Parathyroid adenoma (tissue), 2 donors: ENCODE measurements around the gene FOXD4L6.
"Not testable (repeated sequence)": the region's sequence is repeated elsewhere in the genome, so short reads cannot be mapped to it uniquely, and the experiment has no call there.

Experiments
- H2AFZ ChIP-seq: fragments of 300-600 bp; sonication (generic); one replicate; pipeline ENCODE4 v1.7.0; 2017; ENCODE audit warnings: antibody characterized with exemption, mild to moderate bottlenecking
- H3K27ac ChIP-seq: fragments of 300-600 bp; sonication (generic); one replicate; pipeline ENCODE4 v1.7.0; 2017
- H3K27me3 ChIP-seq: fragments of 300-600 bp; sonication (generic); one replicate; pipeline ENCODE4 v1.7.0; 2017; ENCODE audit warnings: low read length; ENCODE audit not compliant: control insufficient read depth, insufficient read depth
- H3K36me3 ChIP-seq: fragments of 300-600 bp; sonication (generic); one replicate; pipeline ENCODE4 v1.7.0; 2017; ENCODE audit warnings: low read length; ENCODE audit not compliant: control insufficient read depth, insufficient read depth
- H3K4me1 ChIP-seq: fragments of 300-600 bp; sonication (generic); one replicate; pipeline ENCODE4 v1.7.0; 2017; ENCODE audit warnings: control low read depth
- H3K4me2 ChIP-seq: fragments of 300-600 bp; sonication (generic); one replicate; pipeline ENCODE4 v1.7.0; 2017; ENCODE audit warnings: low read length
- H3K4me3 ChIP-seq: fragments of 300-600 bp; sonication (generic); one replicate; pipeline ENCODE4 v1.7.0; 2017; ENCODE audit warnings: low read depth, low read length
- H3K79me2 ChIP-seq: fragments of 300-600 bp; sonication (generic); one replicate; pipeline ENCODE4 v1.7.0; 2017; ENCODE audit warnings: control low read depth
- H3K9ac ChIP-seq: fragments of 300-600 bp; sonication (generic); one replicate; pipeline ENCODE4 v1.7.0; 2017; ENCODE audit warnings: mild to moderate bottlenecking
- H3K9me3 ChIP-seq: fragments of 300-600 bp; sonication (generic); one replicate; pipeline ENCODE4 v1.7.0; 2017; ENCODE audit warnings: low read length; ENCODE audit not compliant: control insufficient read depth
- donor health status: primary hyperparathyroidism.

Gene FOXD4L6

DNA sequence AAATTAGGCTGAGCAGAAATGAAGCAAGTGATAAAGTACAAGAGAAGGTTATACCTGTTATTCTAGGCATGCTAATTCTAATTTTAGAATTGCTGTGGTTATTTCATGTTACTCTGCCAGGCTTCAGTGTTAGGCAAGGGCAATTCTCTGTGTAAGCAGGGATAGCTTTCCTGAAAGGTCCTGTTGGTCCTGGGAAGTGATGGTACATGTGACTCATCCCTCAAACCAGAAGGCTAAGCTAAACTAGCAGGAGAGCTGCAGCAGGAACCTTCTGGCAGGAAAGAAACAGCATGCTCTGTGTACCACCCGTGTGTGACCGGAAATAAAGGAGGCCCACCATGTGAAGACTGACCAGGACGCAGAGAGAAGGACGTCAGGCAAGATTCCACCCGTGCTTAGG is 8.8 kb downstream of the FOXD4L6 start:
- not testable (repeated sequence) for H2AFZ ChIP-seq, H3K27me3 ChIP-seq, H3K36me3 ChIP-seq, H3K79me2 ChIP-seq, H3K9me3 ChIP-seq, H3K4me2 ChIP-seq, H3K27ac ChIP-seq, H3K4me1 ChIP-seq, H3K4me3 ChIP-seq, H3K9ac ChIP-seq

- H3K27ac ChIP-seq, H3K4me1 ChIP-seq, H3K4me2 ChIP-seq, H3K9ac ChIP-seq, H3K79me2 ChIP-seq, H3K36me3 ChIP-seq, H3K27me3 ChIP-seq, H2AFZ ChIP-seq, H3K4me3 ChIP-seq, H3K9me3 ChIP-seq: not testable (repeated sequence)
Measured at GRCh38 chr9:41119311-41119710, 9.2 kb downstream of the FOXD4L6 start.

DNA sequence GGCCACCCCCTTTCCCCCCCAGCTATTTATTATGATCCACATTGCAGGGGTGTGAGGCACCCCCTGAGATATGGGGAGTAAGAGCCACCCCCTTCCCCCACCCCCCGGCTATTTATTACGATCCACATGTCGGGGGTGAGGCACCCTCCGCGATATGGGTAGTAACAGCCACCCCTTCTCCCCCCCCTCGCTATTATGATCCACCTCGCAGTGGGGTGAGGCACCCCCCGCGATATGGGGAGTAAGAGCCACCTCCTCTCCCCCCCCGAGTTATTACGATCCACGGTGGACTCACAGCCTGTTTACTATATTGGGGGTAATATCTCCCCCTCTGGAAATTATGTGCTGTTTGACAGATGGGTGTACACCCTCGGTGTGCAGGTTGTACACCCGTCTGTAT is 15.1 kb downstream of the FOXD4L6 start:
- H2AFZ ChIP-seq, H3K4me2 ChIP-seq, H3K4me3 ChIP-seq: not testable (repeated sequence)

GRCh38 chr9:41111414-41111813 is 17.1 kb downstream of the FOXD4L6 start:
- H3K4me2 ChIP-seq, H3K9me3 ChIP-seq, H3K4me3 ChIP-seq, H3K27ac ChIP-seq, H3K36me3 ChIP-seq, H3K79me2 ChIP-seq, H3K27me3 ChIP-seq, H3K9ac ChIP-seq, H2AFZ ChIP-seq, H3K4me1 ChIP-seq: not testable (repeated sequence)

More for the DNA sequence above, 15.1 kb downstream of the FOXD4L6 start:
- H3K36me3 ChIP-seq, H3K27me3 ChIP-seq, H3K4me1 ChIP-seq, H3K9me3 ChIP-seq, H3K9ac ChIP-seq, H3K79me2 ChIP-seq, H3K27ac ChIP-seq: not testable (repeated sequence)

- H2AFZ ChIP-seq, H3K4me1 ChIP-seq, H3K36me3 ChIP-seq, H3K4me3 ChIP-seq, H3K9ac ChIP-seq, H3K79me2 ChIP-seq, H3K27ac ChIP-seq, H3K4me2 ChIP-seq, H3K27me3 ChIP-seq, H3K9me3 ChIP-seq: not testable (repeated sequence)
Measured at GRCh38 chr9:41110913-41111312, 17.6 kb downstream of the FOXD4L6 start.

GRCh38 chr9:41109253-41109652 is 19.2 kb downstream of the FOXD4L6 start:
- H3K36me3 ChIP-seq, H2AFZ ChIP-seq, H3K79me2 ChIP-seq: not testable (repeated sequence)

DNA sequence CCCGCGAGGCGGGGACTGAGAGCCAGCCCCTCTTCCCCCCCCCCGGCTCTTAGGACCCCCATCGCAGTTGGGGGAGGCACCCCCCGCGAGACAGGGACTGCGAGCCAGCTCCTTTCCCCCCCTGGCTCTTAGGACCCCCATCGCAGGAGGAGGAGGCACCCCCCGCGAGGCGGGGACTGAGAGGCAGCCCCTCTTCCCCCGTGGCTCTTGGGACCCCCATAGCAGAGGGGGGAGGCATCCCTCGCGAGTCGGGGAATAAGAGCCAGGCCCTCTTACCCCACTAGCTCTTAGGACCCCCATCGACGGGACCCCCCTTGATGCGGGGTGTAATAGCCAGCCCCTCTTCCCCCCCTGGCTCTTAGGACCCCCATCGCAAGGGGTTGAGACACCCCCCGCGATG is 19.7 kb downstream of the FOXD4L6 start:
- H3K79me2 ChIP-seq, H3K4me2 ChIP-seq, H3K9ac ChIP-seq, H3K4me1 ChIP-seq, H3K36me3 ChIP-seq, H3K4me3 ChIP-seq, H3K27ac ChIP-seq, H2AFZ ChIP-seq, H3K9me3 ChIP-seq, H3K27me3 ChIP-seq: not testable (repeated sequence)

More at GRCh38 chr9:41109253-41109652, 19.2 kb downstream of the FOXD4L6 start:
- H3K9me3 ChIP-seq, H3K27ac ChIP-seq, H3K4me1 ChIP-seq, H3K4me3 ChIP-seq, H3K9ac ChIP-seq, H3K4me2 ChIP-seq, H3K27me3 ChIP-seq: not testable (repeated sequence)

DNA sequence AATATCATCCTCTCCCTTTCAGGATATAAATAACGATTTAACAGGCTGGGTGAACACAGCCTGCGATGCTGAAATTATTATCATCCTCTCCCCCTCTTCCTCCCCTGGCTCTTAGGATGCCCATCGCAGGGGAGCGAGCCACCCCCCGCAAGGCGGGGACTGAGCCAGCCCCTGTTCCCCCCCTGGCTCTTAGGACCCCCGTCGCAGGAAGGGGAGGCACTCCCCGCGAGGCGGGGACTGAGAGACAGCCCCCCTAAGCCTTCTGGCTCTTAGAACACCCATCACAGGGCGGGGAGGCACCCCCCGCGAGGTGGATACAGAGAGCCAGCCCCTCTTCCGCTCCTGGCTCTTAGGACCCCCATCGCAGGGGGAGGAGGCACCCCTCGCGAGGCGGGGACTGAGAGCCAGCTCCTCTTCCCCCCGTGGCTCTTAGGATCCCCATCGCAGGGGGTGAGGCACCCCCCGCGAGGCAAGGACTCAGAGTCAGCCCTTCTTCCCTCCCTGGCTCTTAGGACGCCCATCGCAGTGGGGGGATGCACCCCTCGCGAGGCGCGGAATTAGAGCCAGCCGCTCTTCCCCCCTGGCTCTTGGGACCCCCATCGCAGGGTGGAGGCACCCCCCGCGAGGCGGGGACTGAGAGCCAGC is 21.9 kb downstream of the FOXD4L6 start:
- H3K4me2 ChIP-seq, H3K27ac ChIP-seq, H3K9ac ChIP-seq, H3K4me1 ChIP-seq, H3K36me3 ChIP-seq, H3K79me2 ChIP-seq, H2AFZ ChIP-seq, H3K9me3 ChIP-seq, H3K4me3 ChIP-seq, H3K27me3 ChIP-seq: not testable (repeated sequence)

- H3K27me3 ChIP-seq, result not testable (repeated sequence)
Measured at GRCh38 chr9:41105557-41106253, 22.8 kb downstream of the FOXD4L6 start.

GRCh38 chr9:41104542-41104941 is 23.9 kb downstream of the FOXD4L6 start:
- not testable (repeated sequence) for H3K9ac ChIP-seq, H3K4me2 ChIP-seq, H3K79me2 ChIP-seq, H3K27ac ChIP-seq, H3K36me3 ChIP-seq, H3K4me1 ChIP-seq, H3K27me3 ChIP-seq, H2AFZ ChIP-seq, H3K4me3 ChIP-seq, H3K9me3 ChIP-seq

More at GRCh38 chr9:41105557-41106253, 22.8 kb downstream of the FOXD4L6 start:
- not testable (repeated sequence) for H3K79me2 ChIP-seq, H3K4me1 ChIP-seq, H2AFZ ChIP-seq, H3K27ac ChIP-seq, H3K9me3 ChIP-seq, H3K9ac ChIP-seq, H3K4me3 ChIP-seq, H3K4me2 ChIP-seq, H3K36me3 ChIP-seq

DNA sequence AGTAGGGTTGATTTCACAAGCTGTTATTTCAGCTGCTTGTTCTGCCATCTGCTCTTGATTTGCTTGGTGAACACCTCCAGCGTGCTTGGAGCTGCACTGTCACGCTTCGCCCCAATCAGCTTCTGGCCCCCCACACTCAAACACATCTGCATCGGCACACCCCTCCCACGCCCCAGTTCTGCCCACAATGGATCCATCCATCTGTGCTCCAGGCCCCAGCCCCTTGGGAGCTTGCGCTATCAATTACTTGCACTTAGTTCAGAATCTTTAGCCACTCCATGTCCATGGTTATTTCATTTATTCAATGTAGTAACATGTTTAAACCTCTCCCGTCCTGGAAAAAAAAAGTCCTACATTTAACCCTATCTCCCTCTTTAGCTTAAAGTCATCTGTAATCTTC is 28.0 kb downstream of the FOXD4L6 start:
- not testable (repeated sequence) for H3K36me3 ChIP-seq, H3K9ac ChIP-seq, H3K4me1 ChIP-seq, H3K27me3 ChIP-seq, H3K4me2 ChIP-seq, H3K4me3 ChIP-seq, H2AFZ ChIP-seq, H3K79me2 ChIP-seq, H3K9me3 ChIP-seq, H3K27ac ChIP-seq
